ENCODE results near the gene LARGE1.

GRCh38 chr22:33658775-33659174 is 261.5 kb downstream of the LARGE1 start:
- no peak for TF ChIP-seq ZNF785 (CRISPR knock-in tag; IDR thresholded peaks at IDR 0.05)
- no peak for TF ChIP-seq ZNF133 (CRISPR knock-in tag; IDR thresholded peaks at IDR 0.05)
- TF ChIP-seq SRSF1 (IDR thresholded peaks at IDR 0.05; ENCODE audit: low read depth, low read length) = no peak
- no peak for TF ChIP-seq POLR2AphosphoS5 (IDR thresholded peaks at IDR 0.05; ENCODE audit: control insufficient read depth, insufficient read depth, low read depth, low read length)
- TF ChIP-seq CREB1 (IDR thresholded peaks at IDR 0.05) = no peak
- TF ChIP-seq CREB1 (CRISPR knock-in tag; IDR thresholded peaks at IDR 0.05) = no peak
- TF ChIP-seq CTCF (IDR thresholded peaks at IDR 0.05 in 2 of 3, conservative IDR thresholded peaks at IDR 0.05 in 1 of 3; ENCODE audit: insufficient read depth in 2 of 3, low read depth in 1 of 3, low read length in 3 of 3) = no peak

All from K562 (cell line).